Astrocyte (in vitro differentiated cells and primary cell): ENCODE data around the gene PI4KA.

ENCODE experiments used
- EZH2 ChIP-seq: IDR thresholded peaks from 2 replicates; pipeline ENCODE4 v1.6.1; 2012; ENCODE audit warnings: mild to moderate bottlenecking, low read length, inconsistent platforms; ENCODE audit not compliant: insufficient read depth
- TF ChIP-seq, protein P1 (sequence below): IDR thresholded peaks from 2 replicates; pipeline ENCODE4 v1.5.1; 2011; ENCODE audit warnings: low read depth, mild to moderate bottlenecking, inconsistent platforms, low read length, moderate library complexity; ENCODE audit not compliant: insufficient read depth

DNA sequence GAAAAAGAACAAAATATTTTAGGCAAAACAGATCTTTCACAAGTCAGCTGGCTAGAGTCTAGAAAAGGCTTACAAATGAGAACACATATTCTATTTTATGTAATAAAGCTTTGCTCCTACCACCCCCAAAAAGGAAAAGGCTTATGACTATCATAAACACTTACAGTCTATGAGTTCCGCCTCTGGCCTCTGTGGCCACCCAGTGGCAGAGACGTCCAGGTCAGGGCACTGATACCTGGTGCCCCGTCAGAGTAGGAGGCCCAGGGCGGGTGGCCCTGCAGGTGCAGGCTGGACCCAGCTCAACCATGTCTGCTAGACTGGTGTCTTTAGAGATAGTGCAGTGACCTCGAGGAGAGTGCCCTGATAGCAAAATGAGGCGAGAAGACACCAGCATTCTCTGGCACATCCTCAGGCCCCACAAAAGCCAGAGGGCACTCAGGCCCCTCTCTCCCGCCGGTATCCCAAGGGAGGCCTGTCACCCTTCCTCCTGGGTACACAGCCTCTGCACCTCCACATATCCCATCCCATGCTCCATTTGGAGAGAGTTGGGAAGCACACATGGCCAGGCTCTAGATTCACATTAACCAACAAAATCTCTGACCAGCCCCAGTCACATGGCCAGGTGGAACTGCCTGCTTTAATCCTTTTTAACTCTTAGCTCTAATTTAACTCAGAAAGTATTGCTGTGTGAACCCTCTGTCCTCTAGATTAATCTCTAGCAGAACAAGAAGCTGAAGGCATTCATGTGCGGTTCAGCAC lies 112.0 kb downstream of the PI4KA start:
- TF ChIP-seq, protein P1, sequence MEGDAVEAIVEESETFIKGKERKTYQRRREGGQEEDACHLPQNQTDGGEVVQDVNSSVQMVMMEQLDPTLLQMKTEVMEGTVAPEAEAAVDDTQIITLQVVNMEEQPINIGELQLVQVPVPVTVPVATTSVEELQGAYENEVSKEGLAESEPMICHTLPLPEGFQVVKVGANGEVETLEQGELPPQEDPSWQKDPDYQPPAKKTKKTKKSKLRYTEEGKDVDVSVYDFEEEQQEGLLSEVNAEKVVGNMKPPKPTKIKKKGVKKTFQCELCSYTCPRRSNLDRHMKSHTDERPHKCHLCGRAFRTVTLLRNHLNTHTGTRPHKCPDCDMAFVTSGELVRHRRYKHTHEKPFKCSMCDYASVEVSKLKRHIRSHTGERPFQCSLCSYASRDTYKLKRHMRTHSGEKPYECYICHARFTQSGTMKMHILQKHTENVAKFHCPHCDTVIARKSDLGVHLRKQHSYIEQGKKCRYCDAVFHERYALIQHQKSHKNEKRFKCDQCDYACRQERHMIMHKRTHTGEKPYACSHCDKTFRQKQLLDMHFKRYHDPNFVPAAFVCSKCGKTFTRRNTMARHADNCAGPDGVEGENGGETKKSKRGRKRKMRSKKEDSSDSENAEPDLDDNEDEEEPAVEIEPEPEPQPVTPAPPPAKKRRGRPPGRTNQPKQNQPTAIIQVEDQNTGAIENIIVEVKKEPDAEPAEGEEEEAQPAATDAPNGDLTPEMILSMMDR = no peak
- TF ChIP-seq EZH2 = no peak
